Erythroblast (primary cell): ENCODE data around the gene EXOC6.

Source experiments
- GATA1 ChIP-seq: IDR thresholded peaks from 2 replicates; pipeline ENCODE4 v1.6.1; 2011; ENCODE audit warnings: low read depth, mild to moderate bottlenecking, control low read depth, low read length, moderate library complexity
- POLR2A ChIP-seq: IDR thresholded peaks from 2 replicates; pipeline ENCODE4 v1.6.1; 2011; ENCODE audit warnings: mild to moderate bottlenecking, low read length

DNA sequence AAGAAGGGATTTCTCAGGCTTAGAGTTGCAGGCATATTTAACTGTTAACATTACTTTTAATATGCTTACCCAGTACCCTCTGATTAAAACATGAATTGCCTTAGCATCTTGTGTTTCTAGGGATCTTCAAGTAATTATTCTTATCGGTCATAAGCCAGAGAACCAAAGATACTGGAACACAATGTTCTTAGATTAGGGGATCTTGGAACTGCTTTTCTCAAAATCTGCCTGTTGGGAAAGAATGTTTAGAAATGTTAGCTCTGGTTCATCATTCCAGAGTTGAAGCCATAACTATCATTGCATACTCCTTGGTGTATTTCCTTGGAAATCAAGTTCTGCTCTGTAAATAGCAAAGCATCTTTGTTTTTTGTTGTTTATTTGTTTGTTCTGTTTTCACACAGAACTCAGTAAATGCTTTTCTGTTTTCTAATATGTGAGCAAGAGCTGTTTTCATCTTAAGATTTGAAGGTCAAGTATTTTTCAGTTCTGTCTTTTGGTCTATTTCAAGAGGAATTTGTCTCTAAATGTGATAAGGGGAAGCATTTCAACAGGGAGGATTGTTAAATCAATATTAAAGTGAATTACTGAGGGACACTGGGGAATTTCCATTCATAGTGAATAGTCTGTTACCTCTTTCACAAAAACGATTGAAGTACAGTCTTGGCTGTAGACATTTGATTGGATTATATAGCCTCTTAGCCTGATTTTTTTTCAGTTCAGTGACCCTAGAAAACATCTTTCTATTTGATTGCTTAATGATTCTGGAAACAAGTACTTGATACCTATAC lies 109.1 kb downstream of the EXOC6 start:
- TF ChIP-seq POLR2A, result no peak
- no peak for TF ChIP-seq GATA1
